GM19193 (cell line): ENCODE data around the gene RPRD1B.

Source experiments
- POLR2A ChIP-seq: IDR thresholded peaks from 4 replicates; pipeline ENCODE4 v1.6.1; 2011; ENCODE audit not compliant: insufficient read depth, insufficient read length; ENCODE audit errors: extremely low read depth

RPRD1B gene

DNA sequence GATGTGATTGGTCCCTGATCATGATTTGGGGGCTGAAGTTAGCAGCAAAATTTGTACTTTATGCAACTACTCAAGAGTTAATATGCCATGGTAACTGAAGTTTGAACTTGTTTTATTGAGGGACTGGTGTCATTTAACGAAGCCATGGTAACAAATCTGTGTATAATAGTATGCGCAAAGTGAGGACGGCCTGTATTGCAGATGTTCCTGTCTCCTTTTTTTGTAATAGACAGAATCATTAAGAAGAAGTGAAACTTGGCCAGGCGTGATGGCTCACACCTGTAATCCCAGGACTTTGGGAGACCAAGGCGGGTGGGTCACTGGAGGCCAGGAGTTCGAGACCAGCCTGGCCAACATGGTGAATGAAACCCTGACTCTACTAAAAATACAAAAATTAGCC lies 22.3 kb downstream of the RPRD1B start:
- TF ChIP-seq POLR2A, result no peak

GRCh38 chr20:38057351-38057972 lies 23.9 kb downstream of the RPRD1B start:
- no peak for TF ChIP-seq POLR2A

DNA sequence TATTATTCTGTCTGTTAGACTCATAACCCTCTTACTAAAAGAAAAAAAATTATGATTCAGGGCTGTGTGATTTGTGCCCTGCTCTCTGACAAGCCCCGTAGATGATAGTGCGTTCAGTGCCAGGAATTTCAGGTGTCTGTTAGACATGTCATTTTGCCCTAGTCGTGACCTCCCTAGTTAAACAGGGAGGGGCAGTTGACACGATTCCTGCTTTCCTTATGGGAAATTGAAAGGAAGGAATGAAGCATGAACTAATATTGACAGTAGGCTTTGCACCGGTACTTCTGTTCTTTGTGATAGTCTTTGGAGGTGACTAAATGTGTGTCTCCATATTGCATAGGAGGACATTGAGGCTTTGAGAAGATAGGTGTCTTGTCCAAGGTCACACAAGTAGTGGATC lies 26.3 kb downstream of the RPRD1B start:
- no peak for TF ChIP-seq POLR2A

GRCh38 chr20:38060536-38060935 lies 27.0 kb downstream of the RPRD1B start:
- no peak for TF ChIP-seq POLR2A

GRCh38 chr20:38061109-38061508 lies 27.6 kb downstream of the RPRD1B start:
- TF ChIP-seq POLR2A, result no peak

DNA sequence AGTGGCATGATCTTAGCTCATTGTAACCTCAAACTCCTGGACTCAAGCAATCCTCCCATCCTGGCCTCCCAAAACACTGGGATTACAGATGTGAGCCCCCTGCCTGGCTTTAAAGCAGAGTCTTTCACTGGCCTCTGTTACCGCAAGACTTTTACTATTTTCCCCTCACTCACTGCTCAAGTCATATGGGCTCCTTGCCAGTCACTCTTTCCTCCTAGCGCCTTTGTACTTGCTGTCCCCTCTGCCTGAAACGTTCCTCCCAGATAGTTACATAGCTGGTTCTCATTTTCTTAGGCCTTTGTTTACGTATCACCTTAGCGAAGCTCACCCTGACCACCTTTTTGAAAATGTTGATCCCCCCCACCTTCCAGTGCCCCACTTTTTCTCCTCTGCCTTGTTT lies 29.3 kb downstream of the RPRD1B start:
- no peak for TF ChIP-seq POLR2A

GRCh38 chr20:38063911-38064530 lies 30.5 kb downstream of the RPRD1B start:
- no peak for TF ChIP-seq POLR2A

DNA sequence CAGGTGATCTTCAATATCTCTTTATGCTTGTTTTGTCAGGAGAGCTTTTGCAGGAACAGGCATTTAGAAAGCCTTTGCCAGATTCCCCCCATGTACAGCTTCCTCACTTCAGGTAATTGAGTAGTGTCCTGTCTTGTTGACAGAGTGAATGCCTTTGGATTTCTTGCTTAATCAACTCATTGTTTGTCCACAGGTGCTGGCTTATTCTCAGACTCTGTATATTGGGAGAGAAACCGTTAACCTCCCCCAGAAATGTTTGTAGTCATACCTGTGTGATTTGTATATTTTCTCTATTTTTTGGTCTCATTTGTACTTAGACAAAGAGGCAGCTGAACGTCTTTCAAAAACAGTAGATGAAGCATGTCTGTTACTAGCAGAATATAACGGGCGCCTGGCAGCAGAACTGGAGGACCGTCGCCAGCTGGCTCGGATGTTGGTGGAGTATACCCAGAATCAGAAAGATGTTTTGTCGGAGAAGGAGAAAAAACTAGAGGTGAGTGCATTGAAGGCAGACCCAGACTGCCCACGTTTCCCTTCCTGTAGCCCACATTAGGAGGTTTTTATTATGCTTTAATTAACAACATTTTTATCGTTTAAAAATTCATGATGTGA lies 32.3 kb downstream of the RPRD1B start:
- TF ChIP-seq POLR2A, result no peak

GRCh38 chr20:38066969-38067716 lies 33.6 kb downstream of the RPRD1B start:
- no peak for TF ChIP-seq POLR2A

- TF ChIP-seq POLR2A, result no peak
These were observed 34.3 kb downstream of the RPRD1B start for GRCh38 chr20:38067717-38068365.

DNA sequence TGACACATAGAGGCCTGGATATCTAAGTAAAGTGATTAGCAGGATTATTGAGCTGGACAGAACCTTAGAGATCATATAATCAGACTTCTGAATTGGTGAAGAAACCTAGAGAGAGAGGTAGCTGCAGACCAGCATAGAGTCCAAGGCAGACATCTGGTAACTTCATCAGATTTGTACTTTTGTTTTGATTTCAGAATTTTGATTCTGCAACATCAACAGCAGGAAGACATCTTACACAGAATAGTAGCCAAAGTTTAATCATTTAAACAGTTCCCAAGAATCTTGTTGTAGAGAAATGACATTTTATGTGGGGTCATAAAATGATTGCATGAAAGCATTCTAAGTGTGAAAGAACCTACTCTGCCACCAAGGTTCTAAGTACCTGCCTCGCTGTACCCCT lies 39.4 kb downstream of the RPRD1B start:
- TF ChIP-seq POLR2A, result no peak

DNA sequence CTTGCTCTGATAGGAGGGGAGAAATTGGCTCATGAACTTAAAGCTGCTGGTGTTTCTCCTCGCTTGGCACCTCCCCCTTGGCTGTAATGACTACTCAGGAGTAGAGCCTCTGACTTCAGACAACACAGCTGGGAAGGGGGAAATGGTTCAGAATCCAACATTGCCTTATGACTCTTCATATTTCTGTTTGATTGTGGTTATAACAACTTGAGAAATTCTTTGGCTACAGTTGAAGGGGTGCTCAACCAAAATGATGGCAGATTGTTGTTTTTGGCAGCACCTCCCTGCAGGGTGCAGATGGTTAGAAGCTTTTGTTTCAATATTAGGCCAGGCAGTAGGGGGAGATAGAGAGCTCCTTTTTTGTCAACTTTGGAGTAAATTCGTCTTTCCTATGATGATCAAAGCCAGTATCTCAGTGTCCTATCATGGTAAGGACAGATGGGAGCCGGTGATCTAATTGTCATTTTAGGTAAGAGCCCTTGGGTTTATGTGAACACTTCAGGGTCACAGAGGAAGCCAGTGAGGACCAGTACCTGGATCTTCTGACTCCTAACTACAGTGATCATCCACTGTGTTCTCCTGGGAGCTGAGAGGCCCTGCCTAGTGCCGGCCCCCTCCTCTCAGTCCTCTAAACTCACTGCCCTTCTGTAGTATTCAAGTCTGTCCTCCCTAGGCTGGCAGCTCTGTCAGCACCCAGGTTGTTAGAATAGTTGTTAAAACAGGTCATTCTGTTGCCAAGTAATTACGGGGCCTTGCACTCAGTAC lies 39.9 kb downstream of the RPRD1B start:
- TF ChIP-seq POLR2A, result no peak

DNA sequence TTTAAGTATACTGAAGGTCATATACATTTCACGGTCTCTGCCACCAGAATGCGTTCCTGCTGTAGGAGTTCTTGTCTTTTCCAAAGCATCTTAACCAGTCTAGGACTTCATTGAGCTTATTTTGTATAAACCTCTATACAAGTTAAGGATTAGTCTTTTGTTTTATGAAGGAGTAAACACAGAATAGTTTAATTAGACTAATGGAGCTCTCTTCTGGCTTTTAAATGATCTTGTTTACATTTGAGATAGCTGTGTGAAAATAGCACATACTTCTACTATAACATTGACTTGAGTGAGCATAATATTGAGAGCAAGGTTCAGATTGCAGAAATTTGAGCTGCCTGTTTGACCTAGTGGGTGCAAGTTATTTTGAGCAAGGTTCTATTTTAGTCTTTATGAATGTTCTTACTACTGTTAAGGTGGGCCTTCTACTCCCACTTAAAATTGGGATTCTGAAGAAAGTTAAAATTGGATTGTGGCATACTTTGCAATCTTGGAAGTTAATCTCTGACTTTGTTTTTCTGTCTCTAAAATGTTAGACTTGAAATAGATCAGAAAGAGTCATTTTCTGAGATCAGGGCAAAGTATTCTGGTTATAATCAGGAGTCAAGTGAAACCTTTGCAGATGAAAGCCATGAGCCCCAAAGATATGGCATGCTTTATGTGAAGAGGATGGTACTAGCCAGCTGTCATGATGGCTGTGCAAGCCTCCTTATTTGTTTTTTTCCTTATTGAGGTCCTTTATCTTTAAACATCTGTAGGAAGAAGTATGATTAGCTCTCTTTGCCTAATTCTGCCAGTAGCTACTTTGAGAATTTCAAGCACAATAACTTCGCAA lies 41.8 kb downstream of the RPRD1B start:
- TF ChIP-seq POLR2A, result no peak

DNA sequence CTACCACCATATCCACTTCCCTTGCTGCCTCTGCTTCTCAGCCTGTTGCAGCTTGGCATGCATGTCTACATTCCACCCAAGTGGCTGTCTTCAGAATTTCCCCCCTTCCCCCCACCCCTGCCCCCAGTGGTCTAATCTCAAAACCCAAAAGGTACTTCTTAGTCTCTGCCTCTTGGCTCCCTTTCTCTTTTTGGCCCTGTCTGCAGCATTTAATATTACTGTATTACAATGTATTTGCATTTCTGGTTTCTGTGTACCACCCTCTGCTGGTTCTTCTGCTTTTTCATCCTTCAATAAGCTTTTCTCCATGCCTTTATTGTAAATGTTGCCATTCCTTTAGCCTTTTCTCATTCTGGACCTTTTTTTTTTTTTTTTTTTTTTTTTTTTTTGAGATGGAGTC lies 43.0 kb downstream of the RPRD1B start:
- no peak for TF ChIP-seq POLR2A

GRCh38 chr20:38078084-38078483 lies 44.5 kb downstream of the RPRD1B start:
- no peak for TF ChIP-seq POLR2A
